Medulla oblongata (tissue), 1 donor: ENCODE data around the gene KISS1R.

Experiments used
- DNase-seq: peaks from one replicate; pipeline ENCODE4 v3.0.0-alpha.2; 2015; ENCODE audit errors: extremely low spot score

KISS1R gene

DNA sequence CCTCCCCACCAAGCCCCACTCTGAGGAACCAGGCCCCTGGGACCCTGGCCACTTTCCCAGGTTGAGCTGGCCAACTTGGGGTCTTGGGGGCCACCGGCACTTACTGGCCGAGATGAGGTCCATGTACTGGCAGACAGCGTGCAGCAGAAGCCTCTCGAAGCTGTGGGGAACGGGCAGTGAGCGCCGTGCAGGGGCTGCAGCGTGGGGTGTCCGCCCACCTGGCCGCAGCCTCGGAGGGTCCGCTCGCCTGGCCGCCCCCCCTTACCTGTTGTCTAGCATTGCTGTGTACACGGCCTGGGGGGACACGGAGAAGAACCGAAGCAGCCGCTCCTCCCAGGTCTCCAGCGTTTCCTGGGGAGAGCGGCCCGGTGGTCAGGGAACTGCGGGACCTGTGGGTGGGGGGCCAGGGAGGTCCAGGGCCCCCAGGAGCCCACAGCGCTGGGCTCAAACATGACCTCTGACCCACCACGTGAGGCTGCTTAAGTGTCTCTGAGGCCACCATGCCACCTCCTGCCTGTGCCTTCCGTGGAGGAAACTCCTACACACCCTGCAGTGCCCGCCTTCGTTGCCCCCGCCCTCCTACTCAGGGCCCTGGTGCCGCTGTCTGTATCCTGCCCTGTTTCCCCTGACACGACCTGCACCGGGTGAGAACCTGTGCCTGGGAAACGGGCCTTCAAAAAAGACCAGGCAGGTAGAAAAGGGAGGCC is 17.6 kb upstream of the KISS1R start:
- DNase-seq = no peak

DNA sequence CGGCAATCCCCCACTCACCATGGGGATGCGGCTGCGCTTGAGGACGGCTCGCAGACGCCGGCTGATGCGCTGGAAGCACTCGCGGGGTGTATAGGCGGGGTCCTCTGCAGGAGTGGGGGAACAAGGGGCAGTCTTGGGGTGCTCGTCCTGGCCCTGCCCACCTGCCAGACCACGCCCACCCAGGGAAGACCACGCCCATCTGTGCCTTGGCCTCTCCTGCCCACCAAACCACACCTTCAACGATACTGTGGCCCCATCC is 17.2 kb upstream of the KISS1R start:
- no peak for DNase-seq

DNA sequence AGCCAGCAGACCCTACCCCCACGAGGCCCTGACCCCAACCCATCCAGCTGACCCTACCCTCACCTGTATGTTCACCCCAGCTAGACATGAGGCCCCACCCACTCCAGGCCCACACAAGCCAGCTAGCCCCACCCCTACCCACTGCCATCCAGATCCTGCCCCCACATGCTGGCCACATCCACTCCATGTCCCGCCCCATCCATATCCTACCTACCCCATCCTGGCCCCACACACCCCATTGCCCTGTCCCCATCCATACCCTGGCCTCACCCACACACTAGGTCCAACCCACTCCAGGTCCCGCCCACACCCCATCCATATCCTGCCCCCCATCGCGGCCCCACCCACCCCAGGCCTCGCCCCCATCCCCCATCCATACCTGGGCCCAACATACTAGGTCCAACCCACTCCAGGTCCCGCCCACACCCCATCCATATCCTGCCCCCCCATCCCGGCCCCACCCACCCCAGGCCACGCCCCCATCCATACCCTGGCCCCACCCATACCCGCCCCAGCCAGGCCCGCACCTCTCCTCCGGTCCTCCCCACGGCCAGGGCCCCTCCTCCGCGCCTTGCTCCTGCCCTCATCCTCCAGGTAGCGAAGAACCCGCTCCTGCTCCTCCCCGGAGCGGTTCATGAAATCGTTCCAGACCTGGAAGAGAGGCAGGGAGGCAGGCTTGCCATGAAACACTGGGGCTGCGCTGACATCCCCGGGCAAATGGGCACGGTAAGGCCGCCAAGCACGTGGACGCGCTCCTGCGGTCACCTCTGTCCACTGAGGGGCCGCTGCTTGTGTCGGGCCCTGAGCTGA is 16.6 kb upstream of the KISS1R start:
- DNase-seq = no peak

DNA sequence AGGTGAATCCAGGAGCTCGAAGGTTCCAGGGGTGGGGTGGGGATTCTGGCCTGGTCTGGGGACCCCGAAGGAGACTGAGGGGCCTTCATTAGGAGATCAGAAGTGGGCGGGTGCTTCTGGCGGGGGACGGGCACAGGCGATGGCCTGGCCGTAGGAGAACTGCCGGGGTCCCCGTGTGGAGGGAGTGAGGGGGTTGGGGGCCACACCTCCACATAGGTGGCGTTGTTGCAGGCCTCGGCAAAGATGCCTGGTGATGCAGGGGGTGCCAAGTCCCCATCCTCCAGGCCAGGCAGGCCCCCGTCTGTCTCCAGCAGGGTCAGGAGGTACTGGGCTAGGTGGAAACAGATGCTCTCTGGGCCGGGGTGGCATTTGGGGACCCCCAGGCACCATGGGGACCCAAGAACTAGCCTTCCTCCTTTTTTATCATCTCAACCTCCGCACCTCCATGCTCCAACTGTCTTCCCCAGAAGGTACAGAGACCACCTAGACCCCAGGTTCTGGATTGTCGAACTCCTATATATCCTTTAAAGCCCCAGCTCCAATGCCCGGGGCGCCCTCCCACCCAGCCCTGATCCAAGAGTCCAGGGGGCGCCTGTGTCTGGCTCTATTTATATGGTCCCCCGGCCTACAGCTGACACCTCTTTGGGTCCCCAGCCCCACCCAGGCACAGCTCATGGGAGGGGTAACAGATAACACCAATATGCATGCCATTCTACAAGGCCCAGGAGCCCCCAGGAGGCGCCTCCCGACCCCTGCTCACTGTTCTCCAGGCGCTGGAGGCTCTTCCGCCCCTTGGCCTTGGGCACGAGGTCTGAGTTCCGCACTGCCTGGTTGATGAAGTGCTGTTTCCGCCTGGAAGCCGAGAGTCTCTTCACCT is 15.7 kb upstream of the KISS1R start:
- DNase-seq = no peak

DNA sequence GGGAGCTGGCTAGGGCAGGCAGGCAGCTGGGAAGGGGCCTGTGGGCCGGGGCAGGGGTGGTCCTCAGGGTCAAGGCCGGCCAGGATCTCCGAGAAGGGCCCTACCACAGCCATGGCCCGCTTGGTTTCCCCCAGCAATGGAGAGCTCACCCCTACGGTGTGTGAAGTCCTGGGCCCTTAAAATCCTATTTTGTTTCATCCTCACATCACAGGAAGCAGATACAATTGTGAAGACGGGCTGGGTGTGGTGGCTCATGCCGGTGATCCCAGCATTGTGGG is 15.1 kb upstream of the KISS1R start:
- DNase-seq = no peak

DNA sequence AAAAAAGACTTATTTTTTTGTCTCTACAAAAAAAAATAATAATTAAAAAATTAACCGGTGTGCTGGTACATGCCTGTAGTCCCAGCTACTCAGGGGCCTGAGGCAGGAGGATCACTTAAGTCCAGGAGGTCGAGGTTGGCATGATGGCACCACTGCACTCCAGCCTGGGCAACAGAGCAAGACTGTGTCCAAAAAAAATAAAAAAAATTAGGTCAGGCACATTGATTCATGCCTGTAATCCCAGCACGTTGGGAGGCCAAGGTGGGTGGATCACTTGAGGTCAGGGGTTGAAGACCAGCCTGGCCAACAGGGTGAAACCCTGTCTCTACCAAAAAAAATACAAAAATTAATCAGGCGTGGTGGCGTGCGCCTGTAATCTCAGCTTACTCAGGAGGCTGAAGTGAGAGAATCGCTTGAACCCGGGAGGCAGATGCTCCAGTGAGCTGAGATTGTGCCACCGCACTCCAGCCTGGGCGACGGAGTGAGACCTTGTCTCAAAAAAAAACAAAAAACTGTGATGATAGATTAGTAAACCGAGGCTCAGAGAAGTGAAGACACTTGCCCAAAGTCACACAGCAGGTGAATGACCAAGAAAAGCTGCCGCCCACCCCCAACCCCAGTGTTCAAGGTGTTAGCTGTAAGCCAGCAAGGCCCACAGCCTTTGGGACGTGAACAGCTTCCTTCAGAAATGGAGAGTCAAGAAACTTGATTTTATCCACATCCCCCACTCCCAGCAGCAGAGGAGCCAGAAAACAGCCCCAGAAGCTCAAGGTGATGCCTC is 14.5 kb upstream of the KISS1R start:
- DNase-seq = no peak

DNA sequence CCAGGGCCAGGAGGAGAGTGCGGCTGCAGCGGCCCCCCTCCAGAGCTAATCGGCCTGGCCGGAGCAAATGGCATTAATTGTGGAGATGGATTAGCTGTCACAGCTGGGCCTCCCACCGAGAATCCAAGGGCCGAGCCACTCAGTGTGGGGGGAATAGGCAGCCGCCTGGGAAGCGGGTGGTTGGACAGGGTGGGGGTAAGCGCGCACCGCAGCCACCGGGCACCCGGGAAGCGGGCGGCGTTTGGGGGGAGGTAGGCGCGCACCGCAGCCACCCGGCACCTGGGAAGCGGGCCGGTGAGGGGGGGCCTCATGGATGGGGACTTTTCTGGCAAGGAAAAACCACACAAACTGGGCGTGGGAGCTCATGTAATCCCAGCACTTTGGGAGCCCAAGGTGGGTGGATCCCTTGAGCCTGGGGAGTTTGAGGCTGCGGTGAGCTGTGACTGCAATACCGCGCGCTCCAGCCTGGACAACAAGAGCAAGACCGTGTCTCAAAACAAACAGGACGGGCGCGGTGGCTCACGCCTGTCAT is 13.8 kb upstream of the KISS1R start:
- no peak for DNase-seq

DNA sequence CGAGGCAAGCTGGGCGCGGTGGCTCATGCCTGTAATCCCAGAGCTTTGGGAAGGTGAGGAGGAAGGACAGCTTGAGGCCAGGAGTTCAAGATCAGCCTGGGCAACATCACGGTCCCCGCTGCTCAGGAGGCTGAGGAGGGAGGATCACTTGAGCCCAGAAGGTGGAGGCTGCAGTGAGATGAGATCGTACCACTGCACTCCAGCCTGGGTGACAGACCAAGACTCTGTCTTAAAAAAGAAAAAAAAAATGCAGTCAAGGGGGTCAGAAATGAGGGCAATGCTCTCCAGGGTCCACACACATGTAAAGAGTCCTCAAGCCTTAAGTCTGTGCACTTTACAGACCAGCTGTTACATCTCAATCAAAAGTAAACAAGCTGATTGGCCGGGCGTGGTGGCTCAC is 12.6 kb upstream of the KISS1R start:
- DNase-seq = no peak

DNA sequence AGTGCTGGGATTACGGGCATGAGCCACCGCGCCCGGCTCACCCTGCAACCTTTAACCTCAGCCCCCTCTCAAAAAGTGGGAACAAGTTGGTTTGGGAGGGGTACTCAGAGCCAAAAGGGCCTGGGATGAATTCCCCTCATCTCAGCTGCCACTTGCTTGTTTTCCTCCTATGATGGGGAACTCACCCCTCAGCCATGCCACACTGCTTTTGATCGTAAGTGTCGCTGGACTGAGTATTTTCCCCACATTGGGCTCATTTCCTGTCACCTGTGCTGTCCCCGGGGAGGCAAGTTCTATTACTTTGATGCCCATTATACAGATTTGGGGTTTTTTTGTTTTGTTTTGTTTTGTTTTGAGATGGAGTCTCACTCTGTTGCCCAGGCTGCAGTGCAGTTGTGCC is 10.7 kb upstream of the KISS1R start:
- DNase-seq = no peak

DNA sequence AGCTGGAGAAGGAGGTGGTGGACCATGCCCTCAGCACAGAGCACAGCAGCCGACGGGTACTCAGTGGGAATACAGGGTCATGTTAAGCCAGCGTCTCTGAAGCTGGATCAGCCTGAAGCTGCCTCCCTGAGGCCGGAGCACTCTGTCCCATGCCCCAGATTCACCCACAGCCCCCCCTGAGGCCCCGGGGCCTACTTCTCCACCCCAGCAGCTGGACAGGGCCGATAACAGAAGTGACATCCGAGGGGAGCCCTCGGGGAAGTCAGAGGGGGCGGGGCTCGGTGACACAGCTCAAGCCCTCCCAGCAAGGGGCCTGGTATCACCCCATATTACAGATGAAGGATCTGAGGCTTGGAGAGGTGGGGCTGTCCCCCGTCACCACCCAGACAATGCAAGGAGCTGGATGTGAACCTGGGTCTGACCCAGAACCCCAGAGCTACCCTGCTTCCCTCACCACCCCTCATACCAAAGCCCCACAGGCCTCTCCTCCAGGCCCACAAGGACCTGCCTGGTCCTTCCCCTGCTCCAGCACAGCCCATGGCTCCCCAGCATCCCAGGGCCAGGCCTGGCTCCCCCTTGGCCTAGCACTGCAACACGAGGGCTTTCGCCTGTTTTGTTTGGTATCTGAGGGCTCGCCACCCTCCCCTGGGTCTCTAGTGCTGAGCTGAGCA is 9.8 kb upstream of the KISS1R start:
- DNase-seq = no peak

DNA sequence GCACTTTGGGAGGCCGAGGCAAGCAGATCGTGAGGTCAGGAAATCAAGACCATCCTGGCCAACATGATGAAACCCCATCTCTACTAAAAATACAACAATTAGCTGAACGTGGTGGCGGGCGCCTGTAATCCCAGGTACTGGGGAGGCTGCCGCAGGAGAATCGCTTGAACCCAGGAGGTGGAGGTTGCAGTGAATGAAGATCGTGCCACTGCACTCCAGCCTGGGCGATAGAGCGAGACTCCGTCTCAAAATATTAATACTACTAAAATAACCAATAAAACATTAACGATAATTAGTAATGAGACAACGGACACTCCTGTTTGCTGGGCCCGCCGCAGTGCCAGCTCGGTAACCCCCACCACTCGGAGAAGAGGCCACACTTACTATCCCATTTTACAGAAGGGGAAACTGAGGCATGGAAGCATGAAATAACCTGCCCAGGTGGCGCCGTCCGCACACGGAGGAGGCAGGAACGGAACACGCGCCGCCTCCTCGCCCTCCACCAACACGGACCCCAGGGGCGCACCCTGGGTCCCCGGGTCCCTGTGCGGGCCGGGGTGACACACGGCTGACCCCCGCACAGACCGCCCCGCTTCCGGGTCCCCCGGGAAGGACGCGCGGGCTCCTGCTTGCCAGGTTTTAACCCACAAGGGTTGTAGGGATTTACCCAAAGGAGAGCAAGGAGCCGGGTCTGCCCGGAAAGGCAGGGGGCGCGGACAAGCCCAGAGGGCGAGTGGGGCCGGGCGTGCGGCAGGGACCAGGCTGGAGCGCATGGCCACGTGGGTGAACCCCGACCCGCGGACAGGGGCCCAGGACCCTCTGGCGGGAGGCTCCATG is 5.7 kb upstream of the KISS1R start:
- no peak for DNase-seq

DNA sequence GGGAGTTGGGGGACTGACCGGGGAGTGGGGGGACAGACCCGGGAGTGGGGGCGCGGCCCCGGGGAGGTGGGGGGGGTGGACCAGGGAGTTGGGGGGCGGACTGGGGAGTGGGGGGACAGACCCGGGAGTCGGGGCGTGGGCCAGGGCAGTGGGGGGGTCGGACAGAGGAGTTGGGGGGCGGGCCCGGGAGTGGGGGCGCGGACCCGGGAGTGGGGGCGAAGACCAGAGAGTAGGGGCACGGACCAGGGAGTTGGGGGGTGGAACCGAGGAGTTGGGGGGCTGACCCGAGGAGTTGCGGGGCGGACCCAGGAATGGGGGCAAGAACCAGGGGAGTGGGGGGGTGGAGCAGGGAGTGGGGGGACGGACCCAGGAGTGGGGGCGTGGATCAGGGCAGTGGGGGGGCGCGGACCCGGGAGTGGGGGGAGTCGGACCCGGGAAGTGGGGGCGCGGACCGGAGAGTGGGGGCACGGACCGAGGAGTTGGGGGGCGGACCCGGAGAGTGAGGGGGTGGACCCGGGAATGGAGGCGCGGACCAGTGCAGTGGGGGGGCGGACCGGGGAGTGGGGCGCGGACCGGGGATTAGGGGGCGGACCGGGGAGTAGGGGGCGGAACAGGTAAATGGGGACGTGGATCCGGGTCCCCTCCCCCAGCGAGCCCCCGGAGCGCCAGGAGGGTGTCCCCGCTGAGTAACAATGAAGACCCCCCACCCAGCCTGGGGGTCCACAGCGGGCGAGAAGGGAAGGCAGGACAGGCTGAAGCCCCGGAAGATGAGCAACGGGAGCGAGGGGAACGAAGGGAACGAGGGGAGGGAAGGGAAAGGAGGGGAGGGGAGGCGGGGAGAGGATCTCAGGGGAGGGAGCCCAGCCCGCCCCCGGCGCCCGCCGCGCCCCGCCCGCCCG is 4.7 kb upstream of the KISS1R start:
- no peak for DNase-seq

DNA sequence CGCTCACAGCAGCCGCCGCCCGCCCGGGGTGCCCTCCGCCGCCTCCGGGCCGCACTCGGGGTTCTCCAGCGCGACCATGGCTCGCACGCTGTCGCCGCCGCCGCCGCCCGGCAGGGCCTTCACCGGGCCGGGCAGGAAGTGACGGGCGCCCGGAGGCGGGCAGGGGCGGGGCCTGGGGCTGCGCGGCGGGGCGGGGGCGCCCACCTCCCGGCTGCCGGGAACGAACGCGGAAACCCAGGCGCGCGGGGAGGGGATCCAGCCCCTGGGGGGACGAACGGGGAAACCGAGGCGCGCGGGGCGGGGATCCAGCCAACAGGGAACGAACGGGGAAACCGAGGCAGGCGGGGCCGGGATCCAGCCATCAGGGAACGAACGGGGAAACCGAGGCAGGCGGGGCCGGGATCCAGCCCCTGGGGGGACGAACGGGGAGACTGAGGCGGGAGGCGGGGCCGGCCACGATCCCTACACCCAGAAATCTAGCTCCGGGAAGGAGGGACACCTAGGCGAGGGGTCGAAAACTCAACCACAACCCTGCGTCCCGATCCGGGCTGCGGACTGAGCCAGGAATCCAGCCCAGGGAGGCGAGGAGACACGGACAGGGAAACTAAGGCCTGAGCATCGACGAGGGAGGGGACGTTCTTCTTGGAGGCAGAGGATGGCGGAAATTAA is 3.9 kb upstream of the KISS1R start, which contains the start of gene R3HDM4:
Gene R3HDM4, minus strand, starts transcription at position 140 of the 669 bp plus-strand sequence. Its CDS starts 62 bp downstream, at position 78.
- DNase-seq = peak; percentile 68

DNA sequence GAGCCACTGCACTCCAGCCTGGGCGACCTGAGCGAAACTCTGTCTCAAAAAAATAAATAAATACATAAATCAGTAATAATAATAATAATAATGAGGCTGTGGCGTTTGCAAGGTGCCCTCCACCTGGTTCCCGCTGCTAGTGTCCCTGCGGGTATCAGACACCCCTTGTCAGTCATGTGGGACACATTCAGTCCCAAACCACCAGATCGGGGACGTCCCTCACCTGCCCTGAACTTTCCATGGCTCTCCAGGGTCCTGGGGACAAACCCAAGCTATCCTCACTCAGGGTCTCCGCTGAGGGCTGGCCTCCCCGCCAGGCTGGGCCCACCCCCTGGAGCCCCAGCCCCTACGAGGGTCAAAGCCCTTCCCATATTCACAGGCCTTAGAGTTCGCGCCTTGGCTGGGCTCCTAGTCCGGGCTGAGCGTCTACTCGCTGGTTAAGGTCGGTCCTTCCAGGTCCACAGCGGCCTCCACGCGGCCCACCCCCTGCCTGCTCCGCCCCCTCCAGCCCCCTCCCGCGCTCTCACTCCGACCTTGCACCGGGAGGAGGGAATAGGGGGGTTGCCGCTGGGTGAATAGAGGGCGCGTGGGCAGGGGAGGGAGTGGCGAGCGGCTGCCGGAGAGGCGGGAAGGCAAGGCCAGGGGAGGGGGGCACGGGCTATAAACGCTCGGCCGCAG is 349 bp upstream of the KISS1R start:
- no peak for DNase-seq

DNA sequence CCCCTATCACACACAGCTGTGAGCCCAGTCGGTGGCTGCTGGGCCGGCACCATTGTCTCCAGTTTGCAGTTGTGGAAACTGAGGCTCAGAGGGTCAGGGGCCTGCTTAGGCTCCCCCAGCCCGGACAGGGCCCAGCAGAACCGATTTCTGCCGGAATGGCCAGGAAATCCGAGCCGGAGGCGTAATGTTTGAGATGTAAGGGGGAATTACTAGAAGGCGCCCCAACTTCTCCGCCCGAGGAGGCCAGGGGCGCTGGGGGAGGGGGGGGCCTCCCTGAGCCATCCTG is 962 bp downstream of the KISS1R start:
- no peak for DNase-seq

DNA sequence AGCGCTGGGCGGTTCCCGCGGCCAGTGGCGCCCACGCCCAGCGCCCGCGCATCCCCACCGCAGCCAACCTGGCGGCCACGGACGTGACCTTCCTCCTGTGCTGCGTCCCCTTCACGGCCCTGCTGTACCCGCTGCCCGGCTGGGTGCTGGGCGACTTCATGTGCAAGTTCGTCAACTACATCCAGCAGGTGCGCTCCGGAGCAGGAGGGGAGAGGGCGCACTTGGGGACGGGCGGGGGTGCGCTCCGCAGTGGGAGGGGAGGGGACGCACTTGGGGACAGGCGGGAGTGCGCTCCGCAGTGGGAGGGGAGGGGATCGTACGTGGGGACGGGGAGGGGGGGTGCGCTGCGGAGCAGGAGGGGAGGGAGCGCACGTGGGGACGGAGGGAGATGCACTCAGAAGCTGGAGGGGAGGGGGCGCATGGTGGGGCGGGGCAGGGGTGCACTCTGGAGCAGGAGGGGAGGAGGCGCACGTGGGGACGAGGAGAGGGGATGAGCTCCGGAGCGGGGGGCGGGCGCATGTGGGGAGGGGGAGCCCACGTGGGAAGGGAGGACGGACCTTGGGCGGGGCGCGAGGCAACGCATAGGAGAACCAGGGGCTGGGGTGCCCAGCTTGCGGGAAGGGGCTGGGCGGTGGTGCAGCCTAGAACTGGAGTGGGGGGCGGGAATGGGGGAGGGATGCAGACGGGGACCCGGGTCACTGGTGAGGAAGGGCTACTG is 1.5 kb downstream of the KISS1R start:
- DNase-seq = no peak

DNA sequence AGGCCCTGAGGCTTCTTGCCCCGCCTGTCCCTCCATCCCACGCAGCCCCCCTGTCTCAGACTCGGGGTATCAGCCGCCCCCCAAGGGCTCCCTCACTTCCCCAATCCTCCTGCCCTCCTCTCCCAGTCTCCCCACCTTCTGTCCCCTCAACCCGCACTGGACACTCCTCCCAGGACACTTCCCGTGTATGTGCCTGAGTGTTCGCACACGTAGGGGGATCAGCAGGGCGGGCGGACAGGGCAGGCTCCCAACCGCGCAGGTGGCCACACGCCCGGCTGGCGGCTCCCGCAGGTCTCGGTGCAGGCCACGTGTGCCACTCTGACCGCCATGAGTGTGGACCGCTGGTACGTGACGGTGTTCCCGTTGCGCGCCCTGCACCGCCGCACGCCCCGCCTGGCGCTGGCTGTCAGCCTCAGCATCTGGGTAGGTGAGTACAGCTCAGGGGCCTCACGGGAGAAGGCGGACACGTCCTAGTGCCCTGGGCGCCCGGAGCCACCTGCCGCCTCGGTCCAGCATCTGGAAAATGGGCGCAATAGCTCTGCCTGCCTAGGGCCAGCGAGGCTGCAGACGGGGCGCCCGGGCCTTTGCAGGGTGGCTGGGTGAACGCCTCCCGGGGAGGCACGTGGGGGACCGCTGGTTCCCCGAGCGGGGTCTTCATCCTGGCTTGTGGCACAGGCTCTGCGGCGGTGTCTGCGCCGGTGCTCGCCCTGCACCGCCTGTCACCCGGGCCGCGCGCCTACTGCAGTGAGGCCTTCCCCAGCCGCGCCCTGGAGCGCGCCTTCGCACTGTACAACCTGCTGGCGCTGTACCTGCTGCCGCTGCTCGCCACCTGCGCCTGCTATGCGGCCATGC is 2.3 kb downstream of the KISS1R start:
- no peak for DNase-seq
